A673 (cell line): ENCODE data around the gene NTNG2. TPM values are rescaled to one million over a fixed set of nuclear protein-coding genes. Genes with fewer than 3 reads are reported as not detected.

Experiments used
- BruUV-seq: library from RNA; stranded (reverse); fragments of 400-500 nt; replicated peaks from 2 replicates; lab custom pipeline; 2021; lab: Mats Ljungman, UMichigan
- CTCF ChIA-PET: fragments of 300-600 bp; sonication (Branson Sonifier 250); formaldehyde crosslinking; loops from one replicate; lab custom pipeline; 2022; ENCODE audit warnings: antibody characterized with exemption; lab: Charles Lee
- POLR2A ChIA-PET: fragments of 300-600 bp; sonication (Branson Sonifier 250); formaldehyde crosslinking; loops from one replicate; lab custom pipeline; 2022; ENCODE audit warnings: antibody characterized with exemption; ENCODE audit not compliant: low non-redundant PET; lab: Charles Lee
- DNase-seq: peaks from one replicate; pipeline ENCODE4 v3.0.0-alpha.2; 2015; ENCODE audit warnings: low spot score
- H3K27ac ChIP-seq: fragments of 200-600 bp; sonication (generic); 2 replicates; pipeline ENCODE4 v1.5.1; 2016; ENCODE audit warnings: mixed run types, low read depth, mild to moderate bottlenecking, mixed read lengths, antibody characterized with exemption, low read length; ENCODE audit not compliant: poor library complexity, severe bottlenecking
- H3K27me3 ChIP-seq: fragments of 200-600 bp; sonication (generic); replicated peaks from 2 replicates; pipeline ENCODE4 v1.6.1; 2017; ENCODE audit warnings: mixed run types, low read depth, mild to moderate bottlenecking, mixed read lengths, antibody characterized with exemption, low read length; ENCODE audit not compliant: insufficient read depth, poor library complexity
- H3K36me3 ChIP-seq: fragments of 200-600 bp; sonication (generic); 2 replicates; pipeline ENCODE4 v1.6.1; 2016; ENCODE audit warnings: mixed run types, mild to moderate bottlenecking, mixed read lengths, antibody characterized with exemption, low read length; ENCODE audit not compliant: insufficient read depth, poor library complexity, severe bottlenecking
- H3K4me1 ChIP-seq: fragments of 200-600 bp; sonication (generic); 2 replicates; pipeline ENCODE4 v1.6.1; 2017; ENCODE audit warnings: mixed run types, mild to moderate bottlenecking, mixed read lengths, antibody characterized with exemption, low read length; ENCODE audit not compliant: insufficient read depth, poor library complexity, severe bottlenecking
- H3K4me3 ChIP-seq: fragments of 200-600 bp; sonication (generic); 2 replicates; pipeline ENCODE4 v1.5.1; 2016; ENCODE audit warnings: low read depth, mixed run types, mild to moderate bottlenecking, mixed read lengths, low read length; ENCODE audit not compliant: poor library complexity, severe bottlenecking
- H3K9me3 ChIP-seq: fragments of 200-600 bp; sonication (generic); 2 replicates; pipeline ENCODE4 v1.6.1; 2016; ENCODE audit warnings: mixed run types, low read depth, mild to moderate bottlenecking, mixed read lengths, antibody characterized with exemption, low read length; ENCODE audit not compliant: poor library complexity, severe bottlenecking
- CTCF ChIP-seq: fragments of 300-800, 200-600 bp; sonication (generic); conservative IDR thresholded peaks from 2 replicates; pipeline ENCODE4 v1.5.1; 2017; ENCODE audit warnings: low read depth, mild to moderate bottlenecking, antibody characterized with exemption, low read length, moderate library complexity, mixed read lengths
- EZH2 ChIP-seq: fragments of 200-600 bp; sonication (generic); IDR thresholded peaks from 2 replicates; pipeline ENCODE4 v1.6.1; 2017; ENCODE audit warnings: borderline replicate concordance, low read depth, mild to moderate bottlenecking, mixed read lengths, antibody characterized with exemption, low read length; ENCODE audit not compliant: poor library complexity, severe bottlenecking
- intact Hi-C: fragments of 100-400 bp; cut with micrococcal nuclease; formaldehyde crosslinking; loops from one replicate; pipeline ENCODE4 v1.10.0; 2022; ENCODE audit not compliant: unreplicated experiment
- total RNA-seq: library from RNA; stranded (reverse); gene quantifications from 2 replicates; pipeline ENCODE4 v1.2.3, GENCODE V29; 2021

The NTNG2 gene
- total RNA-seq, 1 experiment from 2014 or later = 1.5 TPM

- TF ChIP-seq EZH2 = no peak
- TF ChIP-seq CTCF = no peak
- ChIA-PET CTCF (no interaction called here), POLR2A (no interaction called here)
- Histone ChIP-seq H3K36me3 (no peaks in the 10 kb centered on the region), H3K27me3 (no peaks in the 10 kb centered on the region), H3K9me3 (no peaks in the 10 kb centered on the region), H3K27ac (no peak overlapping the region), H3K4me1 (no peaks in the 10 kb centered on the region), H3K4me3 (no peak overlapping the region)
- no TSS peak for BruUV-seq
- no peak for DNase-seq
- intact Hi-C loops = no loop called here
These were observed 45.4 kb downstream of the NTNG2 start for GRCh38 chr9:132207215-132207614.

DNA sequence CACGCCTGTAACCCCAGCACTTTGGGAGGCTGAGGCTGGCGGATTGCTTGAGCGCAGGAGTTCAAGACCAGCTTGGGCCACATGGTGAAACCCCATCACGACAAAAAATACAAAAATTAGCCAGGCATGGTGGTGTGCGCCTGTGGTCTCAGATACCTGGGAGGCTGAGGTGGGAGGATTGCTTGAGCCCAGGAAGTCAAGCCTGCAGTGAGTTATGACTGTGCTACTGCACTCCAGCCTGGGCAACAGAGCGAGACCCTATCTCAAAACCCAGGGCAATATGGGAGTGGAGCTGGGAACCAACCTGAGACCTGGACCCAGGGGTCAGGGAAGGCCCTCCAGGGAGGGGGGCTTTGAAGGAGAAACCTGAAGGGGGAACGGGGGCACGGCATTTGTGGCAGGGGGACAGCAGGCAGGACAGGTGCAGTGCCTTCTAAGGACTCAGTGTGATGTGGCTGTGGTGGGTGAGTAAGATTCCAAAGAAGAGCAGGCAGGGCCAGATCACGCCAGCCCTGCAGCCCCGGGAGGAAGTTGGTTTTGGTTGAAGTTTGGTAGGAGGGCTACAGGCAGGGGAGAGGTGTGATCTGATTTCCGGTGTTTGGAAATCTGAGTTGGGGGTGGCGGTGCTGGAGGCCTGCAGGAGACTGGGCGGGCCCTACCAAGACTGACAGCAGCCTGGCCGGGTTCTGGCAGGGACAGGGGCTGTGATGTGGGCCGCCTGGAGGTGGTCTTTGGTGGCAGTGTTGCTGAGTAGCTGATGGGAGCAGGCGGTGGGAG lies 46.2 kb downstream of the NTNG2 start:
- Histone ChIP-seq H3K9me3 (no peaks in the 10 kb centered on the region), H3K27ac (no peak overlapping the region), H3K36me3 (no peaks in the 10 kb centered on the region), H3K27me3 (no peaks in the 10 kb centered on the region), H3K4me3 (no peak overlapping the region), H3K4me1 (no peaks in the 10 kb centered on the region)
- ChIA-PET CTCF (no interaction called here), POLR2A (no interaction called here)
- no peak for DNase-seq
- no TSS peak for BruUV-seq
- no peak for TF ChIP-seq CTCF
- TF ChIP-seq EZH2 = no peak
- intact Hi-C loops = no loop called here

DNA sequence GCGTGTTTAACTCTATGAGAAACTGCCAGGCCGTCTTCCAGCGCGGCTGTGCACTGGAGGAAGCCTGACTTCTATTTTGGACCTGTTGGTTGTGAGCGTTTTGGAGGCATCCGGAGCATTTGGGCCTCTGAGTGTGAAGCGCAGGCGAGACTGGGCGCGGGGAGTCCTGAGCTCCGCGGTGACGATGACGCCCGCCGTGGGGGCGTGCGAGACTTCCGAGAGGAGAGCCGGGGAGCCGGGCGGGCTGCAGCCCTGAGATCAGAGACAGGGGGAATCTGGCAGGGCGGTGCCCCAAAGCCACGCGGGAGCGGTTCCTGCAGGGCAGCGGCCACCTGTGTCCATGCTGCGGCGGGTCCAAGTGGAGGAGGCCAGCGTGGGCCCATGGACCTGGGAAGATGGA lies 47.4 kb downstream of the NTNG2 start:
- no peak for TF ChIP-seq EZH2
- no peak for TF ChIP-seq CTCF
- no peaks in the 10 kb centered on the region for H3K9me3 ChIP-seq
- H3K27ac ChIP-seq = no peak overlapping the region
- CTCF ChIA-PET = no interaction called here
- intact Hi-C loops = no loop called here
- H3K27me3 ChIP-seq = no peaks in the 10 kb centered on the region
- H3K36me3 ChIP-seq = no peaks in the 10 kb centered on the region
- POLR2A ChIA-PET = no interaction called here
- BruUV-seq = no TSS peak
- no peak overlapping the region for H3K4me3 ChIP-seq
- H3K4me1 ChIP-seq = peaks cover 5% of the 10 kb centered on the region
- no peak for DNase-seq
